Measurements from ENCODE around the gene EPHA8. TPM values are rescaled to one million over a fixed set of nuclear protein-coding genes. Genes with fewer than 3 reads are reported as not detected.
A peak's percentile ranks its signal among the peaks of the same experiment; 100 is the strongest.

Gene EPHA8
- total RNA-seq, 1 experiment from 2014 or later, result not detected

- H3K9me3 ChIP-seq, result no peaks in the 10 kb centered on the region
- no peak for DNase-seq
- Mint-ChIP-seq H3K4me1 (ENCODE audit: low read depth, unreplicated experiment) (no peaks in the 10 kb centered on the region), H3K4me3 (ENCODE audit: unreplicated experiment) (peak overlapping the region; percentile 27), H3K36me3 (ENCODE audit: insufficient read depth, unreplicated experiment) (no peaks in the 10 kb centered on the region), H3K9me3 (ENCODE audit: unreplicated experiment) (no peaks in the 10 kb centered on the region), H3K27me3 (ENCODE audit: insufficient read depth, unreplicated experiment) (peaks cover 27% of the 10 kb centered on the region), H3K27ac (ENCODE audit: unreplicated experiment) (no peak overlapping the region)
- peak overlapping the region; percentile 24 for H3K4me3 ChIP-seq (ENCODE audit: low read depth, low read length)
- BruUV-seq (replicated peaks), result no TSS peak
- intact Hi-C loops (cut with micrococcal nuclease; ENCODE audit: unreplicated experiment), result no loop called here
- POLR2A ChIA-PET, result no interaction called here
- H3K36me3 ChIP-seq (ENCODE audit: control insufficient read depth, insufficient read depth, low read length), result no peaks in the 10 kb centered on the region
- CTCF ChIA-PET, result no interaction called here
- no peak for TF ChIP-seq CTCF (IDR thresholded peaks at IDR 0.05; ENCODE audit: insufficient read depth in 1 of 2, low read depth in 1 of 2, low read length in 1 of 2, severe bottlenecking in 1 of 2, unreplicated experiment in 1 of 2)
- H3K4me1 ChIP-seq, result no peaks in the 10 kb centered on the region
- H3K27me3 ChIP-seq (replicated peaks; ENCODE audit: control insufficient read depth, insufficient read depth, low read length), result peaks cover 8% of the 10 kb centered on the region
These were observed 648 bp downstream of the EPHA8 start for GRCh38 chr1:22563671-22564602.

GRCh38 chr1:22566161-22566560 lies 2.9 kb downstream of the EPHA8 start:
- H3K9me3 Mint-ChIP-seq (ENCODE audit: unreplicated experiment), result no peaks in the 10 kb centered on the region
- TF ChIP-seq CTCF (IDR thresholded peaks at IDR 0.05; ENCODE audit: insufficient read depth in 1 of 2, low read depth in 1 of 2, low read length in 1 of 2, severe bottlenecking in 1 of 2, unreplicated experiment in 1 of 2), result no peak
- no TSS peak for BruUV-seq (replicated peaks)
- no peak overlapping the region for H3K4me3 Mint-ChIP-seq (ENCODE audit: unreplicated experiment)
- CTCF ChIA-PET, result no interaction called here
- H3K27ac Mint-ChIP-seq (ENCODE audit: unreplicated experiment), result no peak overlapping the region
- no peak overlapping the region for H3K4me3 ChIP-seq (ENCODE audit: low read depth, low read length)
- POLR2A ChIA-PET, result no interaction called here
- H3K27me3 Mint-ChIP-seq (ENCODE audit: insufficient read depth, unreplicated experiment), result peaks cover 24% of the 10 kb centered on the region
- no peaks in the 10 kb centered on the region for H3K4me1 ChIP-seq
- H3K27me3 ChIP-seq (replicated peaks; ENCODE audit: control insufficient read depth, insufficient read depth, low read length), result peaks cover 8% of the 10 kb centered on the region
- no peaks in the 10 kb centered on the region for H3K36me3 Mint-ChIP-seq (ENCODE audit: insufficient read depth, unreplicated experiment)
- no peak for DNase-seq
- H3K9me3 ChIP-seq, result no peaks in the 10 kb centered on the region
- H3K36me3 ChIP-seq (ENCODE audit: control insufficient read depth, insufficient read depth, low read length), result no peaks in the 10 kb centered on the region
- intact Hi-C loops (cut with micrococcal nuclease; ENCODE audit: unreplicated experiment), result no loop called here
- H3K4me1 Mint-ChIP-seq (ENCODE audit: low read depth, unreplicated experiment), result no peaks in the 10 kb centered on the region

- Mint-ChIP-seq H3K9me3 (ENCODE audit: unreplicated experiment) (no peaks in the 10 kb centered on the region), H3K27ac (ENCODE audit: unreplicated experiment) (no peak overlapping the region), H3K27me3 (ENCODE audit: insufficient read depth, unreplicated experiment) (peaks cover 18% of the 10 kb centered on the region), H3K4me3 (ENCODE audit: unreplicated experiment) (no peak overlapping the region), H3K4me1 (ENCODE audit: low read depth, unreplicated experiment) (no peaks in the 10 kb centered on the region), H3K36me3 (ENCODE audit: insufficient read depth, unreplicated experiment) (no peaks in the 10 kb centered on the region)
- Histone ChIP-seq H3K4me3 (ENCODE audit: low read depth, low read length) (no peak overlapping the region), H3K36me3 (ENCODE audit: control insufficient read depth, insufficient read depth, low read length) (no peaks in the 10 kb centered on the region), H3K27me3 (replicated peaks; ENCODE audit: control insufficient read depth, insufficient read depth, low read length) (peaks cover 7% of the 10 kb centered on the region), H3K9me3 (no peaks in the 10 kb centered on the region), H3K4me1 (no peaks in the 10 kb centered on the region)
- intact Hi-C loops (cut with micrococcal nuclease; ENCODE audit: unreplicated experiment), result no loop called here
- no TSS peak for BruUV-seq (replicated peaks)
- DNase-seq, result no peak
- ChIA-PET CTCF (no interaction called here), POLR2A (no interaction called here)
- TF ChIP-seq CTCF (IDR thresholded peaks at IDR 0.05; ENCODE audit: insufficient read depth in 1 of 2, low read depth in 1 of 2, low read length in 1 of 2, severe bottlenecking in 1 of 2, unreplicated experiment in 1 of 2), result no peak
These were observed 3.9 kb downstream of the EPHA8 start for GRCh38 chr1:22567197-22567596.

All from Caco-2 (cell line).